Measurements from ENCODE around the gene SIRT6.
"Not testable (repeated sequence)": the region's sequence is repeated elsewhere in the genome, so short reads cannot be mapped to it uniquely, and the experiment has no call there.

Gene SIRT6

DNA sequence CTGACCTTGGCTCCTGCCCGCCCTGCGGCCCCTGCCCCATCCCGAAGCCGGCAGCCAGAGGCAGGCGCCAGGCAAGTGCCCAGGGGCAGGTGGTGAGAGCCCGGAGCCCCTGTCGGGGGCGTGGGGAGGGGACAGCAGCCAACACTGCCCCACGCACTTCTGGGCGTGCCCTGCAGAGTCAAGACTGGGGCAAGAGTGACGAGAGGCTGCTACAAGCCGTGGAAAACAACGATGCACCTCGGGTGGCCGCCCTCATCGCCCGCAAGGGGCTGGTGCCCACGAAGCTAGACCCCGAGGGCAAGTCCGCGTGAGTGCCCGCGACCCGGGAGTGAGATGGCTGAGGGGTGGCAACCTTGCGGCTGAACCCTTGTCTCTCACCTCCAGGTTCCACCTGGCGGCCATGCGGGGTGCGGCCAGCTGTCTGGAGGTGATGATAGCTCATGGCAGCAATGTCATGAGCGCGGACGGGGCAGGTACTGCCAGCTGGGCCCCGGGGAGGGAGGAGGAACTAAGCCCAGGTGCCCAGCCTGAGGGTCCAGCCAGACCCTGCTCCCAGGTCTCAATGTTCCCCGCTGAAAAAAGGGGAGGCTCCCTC, 17.4 kb upstream of the SIRT6 start:
- no peak for DNase-seq (ENCODE audit: low read depth in 3 of 3)

- no peak for DNase-seq (ENCODE audit: low read depth in 3 of 3)
Measured at GRCh38 chr19:4198467-4199126, 16.2 kb upstream of the SIRT6 start.

GRCh38 chr19:4197625-4198466, 15.5 kb upstream of the SIRT6 start:
- no peak for DNase-seq (ENCODE audit: low read depth in 3 of 3)

DNA sequence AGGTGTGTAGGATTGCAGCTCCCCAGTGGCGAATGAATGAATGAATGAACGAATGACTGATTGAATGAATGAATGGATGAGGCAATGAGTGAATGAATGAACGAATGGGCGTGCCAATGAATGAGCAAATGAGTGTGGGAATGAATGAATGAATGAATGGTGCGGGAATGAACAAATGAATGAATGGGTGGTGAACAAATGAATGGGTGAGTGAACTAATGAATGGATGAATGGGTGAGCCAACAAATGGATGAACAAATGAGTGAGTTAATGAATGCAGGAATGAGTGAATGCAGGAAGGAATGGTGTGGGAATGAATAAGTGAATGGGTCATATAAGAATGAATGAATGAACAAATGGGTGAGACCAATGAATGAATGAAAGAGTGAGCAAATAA, 14.9 kb upstream of the SIRT6 start:
- DNase-seq (ENCODE audit: low read depth in 3 of 3): no peak

DNA sequence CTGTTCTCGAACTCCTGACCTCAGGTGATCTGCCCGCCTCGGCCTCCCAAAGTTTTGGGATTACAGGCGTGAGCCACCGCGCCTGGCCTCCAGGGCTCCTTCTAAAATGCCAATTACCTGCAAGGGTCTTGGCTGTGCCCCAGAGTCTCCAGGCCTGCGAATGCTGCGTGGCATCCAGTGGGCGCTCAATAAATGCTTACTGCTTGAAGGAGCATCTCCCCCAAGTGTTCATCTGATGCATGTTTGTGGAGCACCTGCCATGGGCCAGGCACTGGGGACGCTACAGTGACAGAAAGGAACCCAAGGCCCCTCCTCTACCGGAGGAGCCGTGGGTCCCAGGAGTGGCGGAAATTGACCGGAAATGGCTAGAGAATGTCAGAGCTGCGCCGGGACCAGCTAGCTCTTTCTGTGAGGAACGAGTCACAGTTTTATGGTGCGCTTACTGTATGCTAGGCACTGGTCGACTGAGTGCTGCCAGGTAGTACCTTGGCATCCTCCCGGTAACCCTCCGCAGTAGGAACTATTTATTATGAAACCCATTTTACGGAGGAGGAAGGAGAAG, 14.3 kb upstream of the SIRT6 start:
- no peak for DNase-seq (ENCODE audit: low read depth in 3 of 3)

DNA sequence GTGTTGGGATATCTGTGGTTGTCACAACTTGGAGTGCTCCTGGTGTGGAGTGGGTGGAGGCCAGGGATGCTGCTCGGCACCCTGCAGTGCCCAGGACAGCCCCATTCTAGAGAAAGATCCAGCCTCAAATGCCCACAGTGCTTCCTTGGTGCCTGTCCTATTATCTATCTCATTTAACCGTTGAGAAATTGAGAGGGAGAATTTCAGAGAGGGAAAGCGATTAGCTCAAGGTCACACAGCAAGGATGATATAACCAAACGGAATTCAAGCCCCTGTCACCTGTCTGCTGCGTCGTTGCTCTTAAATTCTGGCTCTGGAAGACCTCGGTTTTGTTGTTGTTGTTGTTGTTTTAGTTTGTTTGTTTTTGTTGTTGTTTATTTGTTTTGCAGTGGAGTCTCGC, 13.6 kb upstream of the SIRT6 start:
- DNase-seq (ENCODE audit: low read depth in 3 of 3): no peak

DNA sequence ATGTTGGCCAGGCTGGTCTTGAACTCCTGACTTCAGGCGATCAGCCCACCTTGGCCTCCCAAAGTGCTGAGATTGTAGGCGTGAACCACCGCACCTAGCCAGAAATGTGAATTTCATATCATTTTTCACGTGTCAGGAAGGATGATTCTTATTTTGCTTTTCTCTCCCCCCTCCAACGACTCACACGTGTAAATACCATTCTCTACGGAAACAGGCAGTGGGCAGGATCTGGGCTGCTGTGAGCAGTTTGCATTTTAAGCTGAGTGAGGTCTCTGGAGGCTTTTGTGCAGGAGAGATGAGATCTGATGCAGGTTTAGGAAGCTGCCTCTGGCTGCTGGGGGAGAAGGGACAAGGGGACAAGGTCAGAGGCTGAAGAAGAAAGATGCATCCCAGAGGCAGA, 12.0 kb upstream of the SIRT6 start:
- DNase-seq (ENCODE audit: low read depth in 3 of 3): no peak

GRCh38 chr19:4192537-4192936, 10.2 kb upstream of the SIRT6 start:
- DNase-seq (ENCODE audit: low read depth in 3 of 3): not testable (repeated sequence)

DNA sequence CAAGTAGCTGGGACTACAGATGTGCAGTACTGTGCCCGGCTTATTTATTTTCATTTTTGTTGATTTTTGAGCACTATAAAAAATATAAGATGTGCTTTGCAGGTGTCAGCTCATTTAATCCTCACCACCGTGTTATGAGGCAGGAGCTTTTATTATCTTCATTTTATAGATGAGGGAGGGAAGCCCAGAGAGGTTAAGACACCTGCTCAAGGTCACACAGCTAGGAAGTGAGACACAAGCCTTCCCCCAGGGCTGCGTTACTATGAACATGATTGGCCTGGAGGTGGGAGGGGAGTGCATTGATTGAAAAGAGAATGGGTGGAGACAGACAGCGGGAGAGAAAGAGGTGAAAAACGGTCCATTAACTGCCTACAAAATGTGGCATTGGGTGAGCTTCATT, 7.3 kb upstream of the SIRT6 start:
- no peak for DNase-seq (ENCODE audit: low read depth in 3 of 3)

- DNase-seq (ENCODE audit: low read depth in 3 of 3): no peak
Measured at GRCh38 chr19:4187313-4188122, 5.2 kb upstream of the SIRT6 start.

- DNase-seq (ENCODE audit: low read depth in 3 of 3): peak; percentile 65 to 91 (median 75)
Measured at GRCh38 chr19:4186087-4186993, 4.0 kb upstream of the SIRT6 start.

GRCh38 chr19:4185413-4186086, 3.2 kb upstream of the SIRT6 start:
- DNase-seq (ENCODE audit: low read depth in 3 of 3): no peak

GRCh38 chr19:4184718-4185352, 2.5 kb upstream of the SIRT6 start:
- no peak for DNase-seq (ENCODE audit: low read depth in 3 of 3)

DNA sequence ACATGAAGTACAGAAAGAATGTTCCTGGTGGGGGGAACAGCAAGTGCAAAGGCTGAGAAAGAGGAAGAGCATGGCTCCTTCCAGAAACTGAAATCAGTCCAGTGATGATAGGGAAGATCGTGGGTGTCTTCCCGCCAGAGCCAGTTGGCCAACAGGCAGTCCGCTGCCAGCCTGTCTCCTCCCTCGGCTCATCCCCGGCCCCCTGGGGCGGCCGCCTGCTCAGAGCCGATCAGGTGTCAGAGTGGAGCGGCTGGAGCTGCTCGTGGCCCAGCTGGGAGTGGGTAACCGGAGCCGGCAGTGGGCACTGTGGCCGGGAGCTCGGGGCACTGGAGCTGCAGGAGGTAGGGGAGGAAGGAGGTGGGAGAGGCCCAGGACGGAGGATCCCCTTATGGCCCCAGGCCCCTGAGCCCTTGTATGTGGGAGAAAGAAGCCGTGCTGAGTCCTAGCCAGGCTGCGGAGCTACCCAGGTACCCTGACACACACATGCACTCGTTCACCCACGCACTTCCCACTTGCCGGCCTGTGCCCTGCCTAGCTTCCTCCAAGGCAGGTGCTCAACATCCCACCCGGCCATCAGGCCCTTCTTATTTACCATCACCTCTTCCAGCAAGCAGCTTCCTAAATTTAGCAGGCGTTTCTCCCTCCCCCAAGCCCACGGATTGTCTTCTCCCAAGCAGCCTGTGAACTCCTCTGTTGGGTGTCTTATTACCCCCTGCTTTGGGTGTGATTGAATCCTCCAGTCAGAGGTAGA, 1.8 kb upstream of the SIRT6 start:
- DNase-seq (ENCODE audit: low read depth in 3 of 3): no peak

- DNase-seq (ENCODE audit: low read depth in 3 of 3): no peak
Measured at GRCh38 chr19:4181053-4181508, 1.3 kb downstream of the SIRT6 start.

- no peak for DNase-seq (ENCODE audit: low read depth in 3 of 3)
Measured at GRCh38 chr19:4178990-4179389, 3.4 kb downstream of the SIRT6 start.

- no peak for DNase-seq (ENCODE audit: low read depth in 3 of 3)
Measured at GRCh38 chr19:4177146-4177545, 5.2 kb downstream of the SIRT6 start.

GRCh38 chr19:4175669-4175931, 6.8 kb downstream of the SIRT6 start:
- DNase-seq (ENCODE audit: low read depth in 3 of 3): no peak

All from stimulated activated CD4-positive, alpha-beta T cell treated with anti-CD3 and anti-CD28 coated beads, TNF-alpha, amount 100 ng/mL, for 48 hours (primary cell).